GM23338 (cell line): ENCODE measurements around the gene PPP1CA. TPM values are rescaled to one million over a fixed set of nuclear protein-coding genes. Genes with fewer than 3 reads are reported as not detected.

Source experiments
- ATAC-seq: fragments of 200-7000 bp; cut with Tn5 transposase; 3 replicates; pipeline ENCODE4 v1.9.1; 2020
- DNase-seq: peaks from one replicate; pipeline ENCODE4 v3.0.0-alpha.2; 2015; ENCODE audit warnings: low spot score
- H2AFZ ChIP-seq: fragments of 200-600 bp; sonication (generic); 2 replicates; pipeline ENCODE4 v1.8.0; 2016; ENCODE audit warnings: antibody characterized with exemption, mild to moderate bottlenecking, moderate library complexity
- H3F3A ChIP-seq: fragments of 200-600 bp; sonication (generic); replicated peaks from 2 replicates; pipeline ENCODE4 v1.8.0; 2017; ENCODE audit warnings: antibody characterized with exemption, mixed run types, low read depth
- H3K27ac ChIP-seq: fragments of 200-600 bp; sonication (generic); 2 replicates; pipeline ENCODE4 v1.6.1; 2016; ENCODE audit warnings: low read depth
- H3K27me3 ChIP-seq: fragments of 200-600 bp; sonication (generic); 2 replicates; pipeline ENCODE4 v1.8.0; 2016; ENCODE audit warnings: mild to moderate bottlenecking, mixed run types, moderate library complexity; ENCODE audit not compliant: insufficient read depth
- H3K36me3 ChIP-seq: fragments of 200-600 bp; sonication (generic); 2 replicates; pipeline ENCODE4 v1.8.0; 2016; ENCODE audit warnings: mild to moderate bottlenecking; ENCODE audit not compliant: insufficient read depth
- H3K4me1 ChIP-seq: fragments of 200-600 bp; sonication (generic); 2 replicates; pipeline ENCODE4 v1.8.0; 2016; ENCODE audit warnings: mild to moderate bottlenecking, moderate library complexity; ENCODE audit not compliant: insufficient read depth
- H3K4me2 ChIP-seq: fragments of 200-600 bp; sonication (generic); 2 replicates; pipeline ENCODE4 v1.7.1; 2017; ENCODE audit warnings: mixed run types
- H3K4me3 ChIP-seq: fragments of 200-600 bp; sonication (generic); 2 replicates; pipeline ENCODE4 v1.6.1; 2016; ENCODE audit warnings: mixed run types
- H3K79me2 ChIP-seq: fragments of 200-600 bp; sonication (generic); replicated peaks from 2 replicates; pipeline ENCODE4 v1.8.0; 2017; ENCODE audit warnings: mild to moderate bottlenecking; ENCODE audit not compliant: insufficient read depth
- H3K9me2 ChIP-seq: fragments of 200-600 bp; sonication (generic); 2 replicates; pipeline ENCODE4 v1.8.0; 2017; ENCODE audit not compliant: insufficient read depth
- H4K20me1 ChIP-seq: fragments of 200-600 bp; sonication (generic); replicated peaks from 2 replicates; pipeline ENCODE4 v1.8.0; 2017; ENCODE audit warnings: mild to moderate bottlenecking; ENCODE audit not compliant: insufficient read depth
- H3K27ac Mint-ChIP-seq: 2 replicates; pipeline ENCODE4 v1.8.0; 2020; ENCODE audit warnings: inconsistent platforms, mild to moderate bottlenecking, moderate library complexity, mixed read lengths
- H3K27me3 Mint-ChIP-seq: 3 replicates; pipeline ENCODE4 v1.8.0; 2022; ENCODE audit warnings: low read depth, mild to moderate bottlenecking, moderate library complexity, mixed read lengths, inconsistent platforms; ENCODE audit not compliant: insufficient read depth, poor library complexity
- H3K36me3 Mint-ChIP-seq: 3 replicates; pipeline ENCODE4 v1.8.0; 2021; ENCODE audit warnings: low read depth, mild to moderate bottlenecking, inconsistent platforms, moderate library complexity, mixed read lengths
- H3K4me1 Mint-ChIP-seq: 3 replicates; pipeline ENCODE4 v1.8.0; 2020; ENCODE audit warnings: mild to moderate bottlenecking, inconsistent platforms, mixed read lengths
- H3K4me3 Mint-ChIP-seq: 3 replicates; pipeline ENCODE4 v1.8.0; 2021; ENCODE audit warnings: moderate library complexity, mild to moderate bottlenecking, inconsistent platforms, mixed read lengths
- H3K9me3 Mint-ChIP-seq: 3 replicates; pipeline ENCODE4 v1.8.0; 2020; ENCODE audit warnings: moderate library complexity, mild to moderate bottlenecking, inconsistent platforms, mixed read lengths
- CREB1 ChIP-seq: fragments of 250-450 bp; sonication (Bioruptor Pico); IDR thresholded peaks from 2 replicates; pipeline ENCODE4 v1.5.0; 2020; ENCODE audit warnings: low read depth, mild to moderate bottlenecking, moderate library complexity
- EZH2 ChIP-seq: fragments of 200-600 bp; sonication (generic); IDR thresholded peaks from one replicate; pipeline ENCODE4 v1.8.0; 2017; ENCODE audit warnings: antibody characterized with exemption, mild to moderate bottlenecking, low read depth; ENCODE audit not compliant: unreplicated experiment
- EZH2phosphoT487 ChIP-seq: fragments of 200-600 bp; sonication (generic); IDR thresholded peaks from one replicate; pipeline ENCODE4 v1.8.1; 2018; ENCODE audit warnings: antibody characterized with exemption; ENCODE audit not compliant: unreplicated experiment
- JUNB ChIP-seq: IDR thresholded peaks from one replicate; pipeline ENCODE4 v1.6.1; 2016; ENCODE audit warnings: antibody characterized with exemption; ENCODE audit not compliant: unreplicated experiment
- POLR2AphosphoS5 ChIP-seq: IDR thresholded peaks from 2 replicates; pipeline ENCODE4 v1.6.1; 2016; ENCODE audit warnings: antibody characterized with exemption, low read depth
- REST ChIP-seq: IDR thresholded peaks from one replicate; pipeline ENCODE4 v1.6.1; 2018; ENCODE audit warnings: antibody characterized with exemption; ENCODE audit not compliant: unreplicated experiment
- STAT1 ChIP-seq: IDR thresholded peaks from one replicate; pipeline ENCODE4 v1.6.1; 2016; ENCODE audit warnings: antibody characterized with exemption; ENCODE audit not compliant: unreplicated experiment
- ZNF114 ChIP-seq: fragments of 250-450 bp; sonication (Bioruptor Pico); IDR thresholded peaks from 2 replicates; pipeline ENCODE4 v1.5.0; 2020; ENCODE audit warnings: mild to moderate bottlenecking, moderate library complexity
- ZNF331 ChIP-seq: fragments of 250-450 bp; sonication (Bioruptor Pico); IDR thresholded peaks from 2 replicates; pipeline ENCODE4 v1.5.0; 2020; ENCODE audit warnings: low read depth, mild to moderate bottlenecking, moderate library complexity
- polyA plus RNA-seq: library from polyadenylated mRNA; unstranded; fragments of >200 nt; fragmentation: Nextera tagmentation; extraction: Ambion mirVana; gene quantifications from 2 replicates; pipeline ENCODE4 v1.2.1, GENCODE V29; 2016
- total RNA-seq: library from RNA; depleted of rRNA; stranded (reverse); fragments of >200 nt; shearing (Covaris generic); gene quantifications from 2 replicates; pipeline ENCODE4 v1.2.3, GENCODE V29; 2014
- TF ChIP-seq, protein P1 (sequence below): IDR thresholded peaks from 2 replicates; pipeline ENCODE4 v1.6.1; 2016; ENCODE audit warnings: antibody characterized with exemption
- TF ChIP-seq, protein P2 (sequence below), 2 experiments: fragments of 200-600 bp in 1 of 2; sonication (generic) in 1 of 2; conservative IDR thresholded peaks; 2 replicates each; pipeline versions ENCODE4 v1.5.1 to v1.6.1; 2016 to 2017; ENCODE audit warnings: antibody characterized with exemption in 2 of 2, low read depth in 2 of 2, mild to moderate bottlenecking in 2 of 2, moderate library complexity in 1 of 2

Gene PPP1CA
- total and polyA plus RNA-seq, 2 experiments from 2014 or later, result 217 to 237 TPM

DNA sequence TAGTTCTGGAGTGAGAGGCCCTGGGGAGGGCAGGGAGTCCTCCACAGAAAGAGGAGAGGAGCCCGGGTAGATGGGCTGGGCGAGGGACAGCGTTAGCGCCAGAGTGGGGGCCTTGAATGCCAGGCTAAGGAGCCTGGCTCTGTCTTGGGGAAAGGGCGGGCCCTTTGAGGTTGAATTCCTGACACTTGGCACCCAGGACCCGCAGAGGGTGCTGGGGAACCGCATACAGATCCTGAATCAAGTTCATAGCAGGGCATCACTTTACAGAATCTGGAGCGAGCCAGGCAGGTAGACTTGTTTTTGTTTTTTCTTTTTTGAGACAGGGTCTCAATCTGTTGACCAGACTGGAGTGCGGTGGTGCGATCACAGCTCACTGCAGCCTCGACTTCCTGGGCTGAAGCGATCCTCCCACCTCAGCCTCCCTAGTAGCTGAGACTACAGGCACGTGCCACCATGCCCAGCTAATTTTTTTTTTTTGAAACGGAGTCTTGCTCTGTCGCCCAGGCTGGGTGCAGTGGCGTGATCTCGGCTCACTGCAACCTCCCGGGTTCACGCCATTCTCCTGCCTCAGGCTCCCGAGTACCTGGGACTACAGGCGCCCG lies 19.9 kb upstream of the PPP1CA start:
- Histone ChIP-seq H3K4me2 (peak overlapping the region; percentile 78; the same call in 1 of the 2 replicates), H3K4me3 (peak overlapping the region; percentile 67), H3K36me3 (no peaks in the 10 kb centered on the region), H3F3A (no peaks in the 10 kb centered on the region), H3K9me2 (no peaks in the 10 kb centered on the region), H3K27me3 (0 out of 2 replicates have a peak, but pooled peaks cover 5% of the 10 kb centered on the region), H3K27ac (no peak overlapping the region), H3K4me1 (peaks cover 8% of the 10 kb centered on the region; the same call in 1 of the 2 replicates), H4K20me1 (no peaks in the 10 kb centered on the region), H3K79me2 (no peaks in the 10 kb centered on the region), H2AFZ (peak overlapping the region; percentile 88; the same call in 1 of the 2 replicates)
- Mint-ChIP-seq H3K27me3 (peaks cover 27% of the 10 kb centered on the region), H3K9me3 (no peaks in the 10 kb centered on the region; the same call in 2 of the 3 replicates), H3K27ac (no peak overlapping the region), H3K36me3 (no peaks in the 10 kb centered on the region), H3K4me3 (peak overlapping the region; percentile 59), H3K4me1 (peaks cover 13% of the 10 kb centered on the region)
- TF ChIP-seq, protein P1, sequence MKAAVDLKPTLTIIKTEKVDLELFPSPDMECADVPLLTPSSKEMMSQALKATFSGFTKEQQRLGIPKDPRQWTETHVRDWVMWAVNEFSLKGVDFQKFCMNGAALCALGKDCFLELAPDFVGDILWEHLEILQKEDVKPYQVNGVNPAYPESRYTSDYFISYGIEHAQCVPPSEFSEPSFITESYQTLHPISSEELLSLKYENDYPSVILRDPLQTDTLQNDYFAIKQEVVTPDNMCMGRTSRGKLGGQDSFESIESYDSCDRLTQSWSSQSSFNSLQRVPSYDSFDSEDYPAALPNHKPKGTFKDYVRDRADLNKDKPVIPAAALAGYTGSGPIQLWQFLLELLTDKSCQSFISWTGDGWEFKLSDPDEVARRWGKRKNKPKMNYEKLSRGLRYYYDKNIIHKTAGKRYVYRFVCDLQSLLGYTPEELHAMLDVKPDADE, result no peak
- TF ChIP-seq, protein P2, sequence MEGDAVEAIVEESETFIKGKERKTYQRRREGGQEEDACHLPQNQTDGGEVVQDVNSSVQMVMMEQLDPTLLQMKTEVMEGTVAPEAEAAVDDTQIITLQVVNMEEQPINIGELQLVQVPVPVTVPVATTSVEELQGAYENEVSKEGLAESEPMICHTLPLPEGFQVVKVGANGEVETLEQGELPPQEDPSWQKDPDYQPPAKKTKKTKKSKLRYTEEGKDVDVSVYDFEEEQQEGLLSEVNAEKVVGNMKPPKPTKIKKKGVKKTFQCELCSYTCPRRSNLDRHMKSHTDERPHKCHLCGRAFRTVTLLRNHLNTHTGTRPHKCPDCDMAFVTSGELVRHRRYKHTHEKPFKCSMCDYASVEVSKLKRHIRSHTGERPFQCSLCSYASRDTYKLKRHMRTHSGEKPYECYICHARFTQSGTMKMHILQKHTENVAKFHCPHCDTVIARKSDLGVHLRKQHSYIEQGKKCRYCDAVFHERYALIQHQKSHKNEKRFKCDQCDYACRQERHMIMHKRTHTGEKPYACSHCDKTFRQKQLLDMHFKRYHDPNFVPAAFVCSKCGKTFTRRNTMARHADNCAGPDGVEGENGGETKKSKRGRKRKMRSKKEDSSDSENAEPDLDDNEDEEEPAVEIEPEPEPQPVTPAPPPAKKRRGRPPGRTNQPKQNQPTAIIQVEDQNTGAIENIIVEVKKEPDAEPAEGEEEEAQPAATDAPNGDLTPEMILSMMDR (conservative IDR thresholded peaks at IDR 0.05; ENCODE audit: low read depth in 2 of 2), result 0 out of 4 replicates have a peak, but pooled peaks of 1 of the 2 experiments have one; percentile 22
- TF ChIP-seq ZNF114 (CRISPR knock-in tag) (no peak), POLR2AphosphoS5 (no peak), REST (no peak)
- ATAC-seq, result peak; percentile 33; the same call in 2 of the 3 replicates
- no peak for DNase-seq

DNA sequence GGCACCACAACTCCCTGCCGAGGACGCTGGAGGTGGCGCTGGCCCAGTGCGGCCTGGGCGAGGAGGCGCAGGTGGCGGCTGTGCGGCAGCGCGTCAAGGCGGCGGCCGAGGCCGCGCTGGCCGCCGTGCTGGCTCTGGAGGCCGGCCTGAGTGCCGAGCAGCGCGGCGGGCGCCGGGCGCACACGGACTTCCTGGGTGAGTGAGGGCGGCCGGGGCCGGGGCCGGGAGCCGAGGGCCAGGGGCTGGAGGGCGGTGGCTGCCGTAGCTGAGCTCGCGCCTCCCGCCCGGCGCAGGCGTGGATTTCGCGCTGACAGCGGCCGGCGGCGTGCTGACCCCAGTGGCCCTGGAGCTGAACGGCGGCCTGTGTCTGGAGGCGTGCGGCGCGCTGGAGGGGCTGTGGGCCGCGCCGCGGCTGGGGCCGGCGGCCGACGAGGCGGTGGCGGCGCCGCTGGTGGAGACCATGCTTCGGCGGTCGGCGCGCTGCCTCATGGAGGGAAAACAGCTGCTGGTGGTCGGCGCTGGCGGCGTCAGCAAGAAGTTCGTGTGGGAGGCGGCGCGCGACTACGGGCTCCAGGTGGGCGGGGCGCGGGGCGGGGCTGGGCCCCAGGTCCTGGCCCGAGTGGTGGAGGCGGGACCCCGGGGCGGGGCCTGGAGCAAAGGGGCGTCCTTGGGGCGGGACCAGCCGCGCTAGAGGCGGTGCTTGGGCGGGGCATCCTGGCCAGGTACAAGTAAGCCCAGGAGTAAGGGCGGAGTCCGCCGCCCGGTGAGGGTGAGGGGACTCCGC lies 19.2 kb upstream of the PPP1CA start:
- H3K27ac ChIP-seq, result no peak overlapping the region
- H3K4me3 Mint-ChIP-seq, result peak overlapping the region; percentile 69
- no peak for TF ChIP-seq EZH2phosphoT487
- TF ChIP-seq, protein P1, result no peak
- TF ChIP-seq ZNF331 (CRISPR knock-in tag), result no peak
- TF ChIP-seq JUNB, result no peak
- no peak for TF ChIP-seq EZH2
- TF ChIP-seq STAT1, result no peak
- peak; percentile 88 for TF ChIP-seq POLR2AphosphoS5
- peak; percentile 51; the same call in 1 of the 2 replicates for TF ChIP-seq CREB1 (CRISPR knock-in tag)
- TF ChIP-seq, protein P2 (conservative IDR thresholded peaks at IDR 0.05; ENCODE audit: low read depth in 2 of 2), result no peak
- no peak for TF ChIP-seq ZNF114 (CRISPR knock-in tag)

More for the DNA sequence above, 19.2 kb upstream of the PPP1CA start:
- peak overlapping the region; percentile 83 for H3K4me2 ChIP-seq
- H3K36me3 ChIP-seq, result no peaks in the 10 kb centered on the region
- no peaks in the 10 kb centered on the region for H3F3A ChIP-seq
- no peaks in the 10 kb centered on the region for H3K79me2 ChIP-seq
- H3K27ac Mint-ChIP-seq, result no peak overlapping the region
- DNase-seq (peak; percentile 96), ATAC-seq (peak; percentile 83)
- no peaks in the 10 kb centered on the region; the same call in 2 of the 3 replicates for H3K9me3 Mint-ChIP-seq
- H3K9me2 ChIP-seq, result no peaks in the 10 kb centered on the region
- H3K4me3 ChIP-seq, result peak overlapping the region; percentile 67
- H2AFZ ChIP-seq, result peak overlapping the region; percentile 88; the same call in 1 of the 2 replicates
- 0 out of 2 replicates have a peak, but pooled peaks cover 5% of the 10 kb centered on the region for H3K27me3 ChIP-seq
- peaks cover 19% of the 10 kb centered on the region for H3K4me1 Mint-ChIP-seq
- H3K4me1 ChIP-seq, result peaks cover 15% of the 10 kb centered on the region; the same call in 1 of the 2 replicates
- no peaks in the 10 kb centered on the region for H3K36me3 Mint-ChIP-seq
- peaks cover 25% of the 10 kb centered on the region for H3K27me3 Mint-ChIP-seq
- no peaks in the 10 kb centered on the region for H4K20me1 ChIP-seq
